DND-41 (cell line): ENCODE results near the gene NOSTRIN.

Source experiments
- ATAC-seq: fragments of 200-7000 bp; cut with Tn5 transposase; 3 replicates; pipeline ENCODE4 v1.9.1; 2021; ENCODE audit warnings: low read depth; ENCODE audit not compliant: insufficient read depth
- DNase-seq: peaks from one replicate; pipeline ENCODE4 v3.0.0-alpha.2; 2020
- H2AFZ ChIP-seq: 2 replicates; pipeline ENCODE4 v1.6.0; 2012; ENCODE audit warnings: low read depth, low read length
- H3K27ac ChIP-seq: 2 replicates; pipeline ENCODE4 v1.5.1; 2012; ENCODE audit warnings: low read length, inconsistent platforms
- H3K27me3 ChIP-seq: fragments of 200-600 bp; sonication (generic); 2 replicates; pipeline ENCODE4 v1.6.0; 2012; ENCODE audit warnings: low read length, mild to moderate bottlenecking, inconsistent platforms; ENCODE audit not compliant: insufficient read depth, poor library complexity
- H3K36me3 ChIP-seq: 2 replicates; pipeline ENCODE4 v1.5.1; 2012; ENCODE audit warnings: low read length, inconsistent platforms; ENCODE audit not compliant: insufficient read depth
- H3K4me1 ChIP-seq: 2 replicates; pipeline ENCODE4 v1.5.1; 2012; ENCODE audit warnings: mild to moderate bottlenecking, low read length; ENCODE audit not compliant: insufficient read depth
- H3K4me2 ChIP-seq: 2 replicates; pipeline ENCODE4 v1.6.0; 2012; ENCODE audit warnings: mild to moderate bottlenecking, moderate library complexity, low read length, inconsistent platforms; ENCODE audit not compliant: insufficient read depth
- H3K4me3 ChIP-seq, 2 experiments: fragments of 200-600 bp in 1 of 2; shearing (Covaris generic) in 1 of 2; 2 replicates each; pipeline ENCODE4 v1.5.1; 2012 to 2016; ENCODE audit warnings: inconsistent platforms in 2 of 2, low read length in 2 of 2, mild to moderate bottlenecking in 2 of 2, low read depth in 1 of 2, moderate library complexity in 1 of 2
- H3K79me2 ChIP-seq: 2 replicates; pipeline ENCODE4 v1.6.0; 2012; ENCODE audit warnings: low read length, inconsistent platforms; ENCODE audit not compliant: insufficient read depth
- H3K9ac ChIP-seq: 2 replicates; pipeline ENCODE4 v1.6.0; 2012; ENCODE audit warnings: low read depth, mild to moderate bottlenecking, inconsistent platforms, low read length, moderate library complexity
- H3K9me3 ChIP-seq: 2 replicates; pipeline ENCODE4 v1.5.1; 2012; ENCODE audit warnings: low read length, moderate library complexity, mild to moderate bottlenecking, inconsistent platforms; ENCODE audit not compliant: insufficient read depth, severe bottlenecking
- H4K20me1 ChIP-seq: 2 replicates; pipeline ENCODE4 v1.6.0; 2012; ENCODE audit warnings: low read length; ENCODE audit not compliant: insufficient read depth
- EZH2 ChIP-seq: IDR thresholded peaks from 3 replicates; pipeline ENCODE4 v1.6.1; 2012; ENCODE audit warnings: borderline replicate concordance, low read depth, mild to moderate bottlenecking, moderate library complexity, low read length, inconsistent platforms; ENCODE audit not compliant: severe bottlenecking
- TF ChIP-seq, protein P1 (sequence below): IDR thresholded peaks from 2 replicates; pipeline ENCODE4 v1.5.1; 2012; ENCODE audit warnings: borderline replicate concordance, low read length, moderate library complexity, mild to moderate bottlenecking; ENCODE audit not compliant: poor library complexity, severe bottlenecking; ENCODE audit errors: extremely low read depth

The NOSTRIN gene

DNA sequence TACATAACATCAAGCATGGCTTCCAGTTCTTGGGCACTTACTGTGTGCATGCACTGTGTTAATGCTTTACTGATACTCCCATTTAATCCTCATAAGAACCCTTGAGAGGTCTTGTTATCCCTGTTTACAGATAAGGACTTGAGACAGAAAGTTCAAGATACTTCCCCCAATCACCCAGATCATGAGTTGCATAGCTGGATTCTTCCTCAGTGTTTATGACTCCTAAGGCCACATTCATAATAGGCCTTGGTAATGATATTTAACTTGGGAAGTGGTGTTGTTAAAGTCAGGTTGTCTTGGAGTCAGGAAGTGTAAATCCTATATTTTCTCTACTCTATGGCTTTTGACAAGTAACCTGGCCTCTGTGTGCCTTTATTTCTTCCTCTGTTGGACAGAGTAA lies 22.7 kb downstream of the NOSTRIN start:
- Histone ChIP-seq H2AFZ (no peak overlapping the region), H3K9me3 (no peaks in the 10 kb centered on the region), H3K4me3 (no peak overlapping the region), H3K36me3 (no peaks in the 10 kb centered on the region), H4K20me1 (no peaks in the 10 kb centered on the region), H3K4me1 (no peaks in the 10 kb centered on the region), H3K27me3 (no peaks in the 10 kb centered on the region), H3K4me2 (no peak overlapping the region), H3K79me2 (no peaks in the 10 kb centered on the region), H3K9ac (no peak overlapping the region), H3K27ac (no peak overlapping the region)
- no peak for ATAC-seq
- TF ChIP-seq EZH2, result no peak
- DNase-seq, result no peak

DNA sequence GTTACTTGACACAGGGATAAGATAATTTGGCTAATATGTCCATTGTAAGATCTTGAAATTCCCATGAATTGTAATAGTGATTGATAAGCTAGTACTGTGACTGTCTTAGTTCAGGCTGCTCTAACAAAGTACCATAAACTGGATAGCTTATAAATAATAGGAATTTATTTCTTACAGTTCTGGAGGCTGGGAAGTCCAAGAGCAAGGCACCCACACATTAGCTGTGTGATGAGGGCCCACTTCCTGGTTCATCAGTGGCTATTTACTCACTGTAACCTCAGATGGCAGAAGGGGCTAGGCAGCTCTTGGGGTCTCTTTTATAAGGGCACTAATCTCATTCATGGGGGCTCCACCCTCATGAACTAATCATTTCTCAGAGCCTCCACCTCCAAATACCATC lies 28.5 kb downstream of the NOSTRIN start:
- no peak for DNase-seq
- no peaks in the 10 kb centered on the region for H3K79me2 ChIP-seq
- no peaks in the 10 kb centered on the region for H3K4me1 ChIP-seq
- H3K27me3 ChIP-seq, result no peaks in the 10 kb centered on the region
- H3K27ac ChIP-seq, result no peak overlapping the region
- no peaks in the 10 kb centered on the region for H4K20me1 ChIP-seq
- H2AFZ ChIP-seq, result no peak overlapping the region
- no peak overlapping the region for H3K4me2 ChIP-seq
- no peaks in the 10 kb centered on the region for H3K36me3 ChIP-seq
- no peak for TF ChIP-seq EZH2
- TF ChIP-seq, protein P1, sequence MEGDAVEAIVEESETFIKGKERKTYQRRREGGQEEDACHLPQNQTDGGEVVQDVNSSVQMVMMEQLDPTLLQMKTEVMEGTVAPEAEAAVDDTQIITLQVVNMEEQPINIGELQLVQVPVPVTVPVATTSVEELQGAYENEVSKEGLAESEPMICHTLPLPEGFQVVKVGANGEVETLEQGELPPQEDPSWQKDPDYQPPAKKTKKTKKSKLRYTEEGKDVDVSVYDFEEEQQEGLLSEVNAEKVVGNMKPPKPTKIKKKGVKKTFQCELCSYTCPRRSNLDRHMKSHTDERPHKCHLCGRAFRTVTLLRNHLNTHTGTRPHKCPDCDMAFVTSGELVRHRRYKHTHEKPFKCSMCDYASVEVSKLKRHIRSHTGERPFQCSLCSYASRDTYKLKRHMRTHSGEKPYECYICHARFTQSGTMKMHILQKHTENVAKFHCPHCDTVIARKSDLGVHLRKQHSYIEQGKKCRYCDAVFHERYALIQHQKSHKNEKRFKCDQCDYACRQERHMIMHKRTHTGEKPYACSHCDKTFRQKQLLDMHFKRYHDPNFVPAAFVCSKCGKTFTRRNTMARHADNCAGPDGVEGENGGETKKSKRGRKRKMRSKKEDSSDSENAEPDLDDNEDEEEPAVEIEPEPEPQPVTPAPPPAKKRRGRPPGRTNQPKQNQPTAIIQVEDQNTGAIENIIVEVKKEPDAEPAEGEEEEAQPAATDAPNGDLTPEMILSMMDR, result no peak
- H3K9me3 ChIP-seq, result peaks cover 6% of the 10 kb centered on the region
- H3K9ac ChIP-seq, result no peak overlapping the region
- H3K4me3 ChIP-seq, result no peak overlapping the region
- no peak for ATAC-seq

DNA sequence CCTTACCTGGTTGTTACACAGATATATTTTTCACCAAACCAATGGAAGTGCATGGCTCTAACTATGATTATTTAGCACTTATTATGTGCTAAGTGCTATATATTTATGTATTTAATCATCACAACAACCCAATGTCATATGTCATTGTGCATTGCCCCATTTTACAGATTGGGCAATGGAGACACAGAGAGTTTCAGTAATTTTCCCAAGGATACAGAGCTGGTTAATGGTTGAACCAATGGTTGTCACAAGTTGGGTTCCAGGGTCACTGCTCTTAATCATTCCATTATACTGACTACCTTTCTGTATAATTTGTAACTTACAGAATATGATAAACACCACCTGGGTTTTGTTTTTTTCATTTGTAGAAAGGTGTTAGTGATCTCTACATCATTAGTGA lies 29.2 kb downstream of the NOSTRIN start:
- DNase-seq, result no peak
- no peak overlapping the region for H3K27ac ChIP-seq
- no peak for ATAC-seq
- no peaks in the 10 kb centered on the region for H3K27me3 ChIP-seq
- H2AFZ ChIP-seq, result no peak overlapping the region
- no peak for TF ChIP-seq EZH2
- TF ChIP-seq, protein P1, result no peak
- no peaks in the 10 kb centered on the region for H3K36me3 ChIP-seq
- H3K9me3 ChIP-seq, result peaks cover 6% of the 10 kb centered on the region
- no peak overlapping the region for H3K4me3 ChIP-seq
- H3K79me2 ChIP-seq, result no peaks in the 10 kb centered on the region
- no peaks in the 10 kb centered on the region for H3K4me1 ChIP-seq
- no peak overlapping the region for H3K4me2 ChIP-seq
- no peaks in the 10 kb centered on the region for H4K20me1 ChIP-seq
- H3K9ac ChIP-seq, result no peak overlapping the region

GRCh38 chr2:168835969-168836368 lies 33.5 kb downstream of the NOSTRIN start:
- Histone ChIP-seq H3K4me1 (no peaks in the 10 kb centered on the region), H3K9me3 (peaks cover 6% of the 10 kb centered on the region), H4K20me1 (no peaks in the 10 kb centered on the region), H3K79me2 (no peaks in the 10 kb centered on the region), H2AFZ (no peak overlapping the region), H3K4me2 (no peak overlapping the region), H3K27ac (no peak overlapping the region), H3K4me3 (no peak overlapping the region), H3K9ac (no peak overlapping the region), H3K36me3 (no peaks in the 10 kb centered on the region), H3K27me3 (no peaks in the 10 kb centered on the region)
- DNase-seq (no peak), ATAC-seq (no peak)
- TF ChIP-seq EZH2, result no peak
- TF ChIP-seq, protein P1, result no peak
